Upper lobe of right lung (tissue), 1 donor: ENCODE data around the gene ZDHHC1. TPM values are rescaled to one million over a fixed set of nuclear protein-coding genes. Genes with fewer than 3 reads are reported as not detected.

Experiments
- ATAC-seq: fragments of 200-7000 bp; cut with Tn5 transposase; one replicate; pipeline ENCODE4 v1.9.1; 2020; ENCODE audit warnings: mild to moderate bottlenecking, moderate library complexity
- DNase-seq: peaks from one replicate; pipeline ENCODE4 v3.0.0-alpha.2; 2020
- H3K27ac ChIP-seq: fragments of 200-600 bp; one replicate; pipeline ENCODE4 v1.8.0; 2022
- H3K27me3 ChIP-seq: fragments of 200-600 bp; one replicate; pipeline ENCODE4 v1.8.0; 2022; ENCODE audit warnings: mild to moderate bottlenecking
- H3K36me3 ChIP-seq: fragments of 200-600 bp; one replicate; pipeline ENCODE4 v1.8.0; 2022
- H3K4me1 ChIP-seq: fragments of 200-600 bp; one replicate; pipeline ENCODE4 v1.8.0; 2022
- H3K4me3 ChIP-seq: fragments of 200-600 bp; one replicate; pipeline ENCODE4 v1.8.0; 2022; ENCODE audit warnings: mild to moderate bottlenecking
- H3K9me3 ChIP-seq: fragments of 200-600 bp; one replicate; pipeline ENCODE4 v1.8.0; 2022
- intact Hi-C: fragments of 100-400 bp; cut with DNase I; formaldehyde crosslinking; loops from one replicate; pipeline ENCODE4 v1.11.0; 2022
- total RNA-seq: library from RNA; stranded (reverse); fragmentation: NEBNext Ultra II Directional; extraction: Animal tissue kit (Norgen Biotek cat#: 25700); gene quantifications from one replicate; pipeline ENCODE4 v1.2.1, GENCODE V29; 2021
- TF ChIP-seq, protein P1 (sequence below): fragments of 200-600 bp; IDR thresholded peaks from one replicate; pipeline ENCODE4 v1.8.0; 2022; ENCODE audit warnings: antibody characterized with exemption
- donor health status: DM: no; HTN: yes; CAD: no; lungs with severe emphysema.

The ZDHHC1 gene
- total RNA-seq, 1 donor from 2014 or later, result 11.1 TPM

DNA sequence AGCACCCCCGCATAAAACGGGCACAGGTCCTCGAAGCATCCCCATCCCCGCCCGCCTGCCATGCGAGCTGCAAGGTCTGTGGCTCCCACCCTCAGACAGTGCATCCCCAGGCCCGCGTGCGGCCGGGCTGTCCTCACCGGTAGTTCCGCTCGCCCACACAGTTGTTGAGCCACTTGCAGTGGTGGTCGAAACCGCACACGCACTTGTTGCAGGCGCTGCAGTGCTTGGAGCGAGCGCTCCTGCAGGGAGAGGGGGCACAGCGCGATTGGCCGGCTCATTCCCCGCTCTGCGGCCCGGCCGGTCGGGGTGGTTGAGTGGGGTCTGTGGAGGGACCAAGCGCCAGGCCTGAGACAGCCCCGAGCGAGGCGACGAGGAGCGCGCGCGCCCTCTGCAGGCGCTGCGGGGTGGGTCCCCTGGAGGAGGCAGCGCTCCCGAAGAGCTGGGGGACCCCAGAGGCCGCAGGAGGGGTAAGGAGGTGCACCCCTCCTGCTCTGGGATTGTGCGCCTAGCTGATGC is 17.0 kb downstream of the ZDHHC1 start:
- no peak overlapping the region for H3K27ac ChIP-seq
- H3K27me3 ChIP-seq, result no peaks in the 10 kb centered on the region
- no peak overlapping the region for H3K4me3 ChIP-seq
- peaks cover 26% of the 10 kb centered on the region for H3K4me1 ChIP-seq
- H3K36me3 ChIP-seq, result no peaks in the 10 kb centered on the region
- intact Hi-C loops, result loop anchor here (10.0 kb wide), 1 partner anchor 124 kb away; the partner anchor contains the start of gene PLEKHG4
- TF ChIP-seq, protein P1, sequence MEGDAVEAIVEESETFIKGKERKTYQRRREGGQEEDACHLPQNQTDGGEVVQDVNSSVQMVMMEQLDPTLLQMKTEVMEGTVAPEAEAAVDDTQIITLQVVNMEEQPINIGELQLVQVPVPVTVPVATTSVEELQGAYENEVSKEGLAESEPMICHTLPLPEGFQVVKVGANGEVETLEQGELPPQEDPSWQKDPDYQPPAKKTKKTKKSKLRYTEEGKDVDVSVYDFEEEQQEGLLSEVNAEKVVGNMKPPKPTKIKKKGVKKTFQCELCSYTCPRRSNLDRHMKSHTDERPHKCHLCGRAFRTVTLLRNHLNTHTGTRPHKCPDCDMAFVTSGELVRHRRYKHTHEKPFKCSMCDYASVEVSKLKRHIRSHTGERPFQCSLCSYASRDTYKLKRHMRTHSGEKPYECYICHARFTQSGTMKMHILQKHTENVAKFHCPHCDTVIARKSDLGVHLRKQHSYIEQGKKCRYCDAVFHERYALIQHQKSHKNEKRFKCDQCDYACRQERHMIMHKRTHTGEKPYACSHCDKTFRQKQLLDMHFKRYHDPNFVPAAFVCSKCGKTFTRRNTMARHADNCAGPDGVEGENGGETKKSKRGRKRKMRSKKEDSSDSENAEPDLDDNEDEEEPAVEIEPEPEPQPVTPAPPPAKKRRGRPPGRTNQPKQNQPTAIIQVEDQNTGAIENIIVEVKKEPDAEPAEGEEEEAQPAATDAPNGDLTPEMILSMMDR, result peak; percentile 82
- no peaks in the 10 kb centered on the region for H3K9me3 ChIP-seq
- DNase-seq (peak; percentile 83), ATAC-seq (peak; percentile 78)

DNA sequence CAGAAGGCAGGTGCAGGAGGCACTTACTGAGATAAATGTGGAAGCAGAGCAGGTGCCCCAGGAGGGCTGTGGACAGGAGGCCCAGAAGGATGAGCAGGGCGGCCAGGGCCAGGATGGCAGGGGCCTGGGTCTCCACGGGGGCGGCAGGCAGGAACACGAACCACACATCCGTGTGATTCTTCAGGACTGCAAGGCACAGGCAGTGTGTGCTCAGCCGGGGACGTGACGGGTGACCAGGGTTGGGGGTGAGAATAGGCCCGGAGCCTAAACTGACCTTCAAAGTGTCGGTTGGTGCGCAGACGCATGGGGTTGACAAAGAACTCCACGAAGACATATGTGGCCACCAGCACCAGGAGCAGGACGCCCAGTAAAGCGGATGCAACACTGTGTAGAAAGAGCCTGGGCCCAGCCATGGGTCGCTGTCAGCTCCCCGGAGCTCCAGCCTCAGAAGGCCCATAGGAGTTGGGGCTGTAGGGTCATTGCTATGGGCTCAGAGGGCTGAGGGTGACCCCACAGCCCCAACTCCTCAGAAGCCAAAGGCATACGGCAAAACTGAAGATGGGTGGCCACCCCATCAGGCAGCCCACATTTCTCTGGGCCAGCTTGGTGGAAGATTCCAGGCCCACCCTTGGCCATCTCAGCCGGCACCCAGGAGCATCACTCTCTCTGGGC is 17.6 kb downstream of the ZDHHC1 start:
- Histone ChIP-seq H3K36me3 (no peaks in the 10 kb centered on the region), H3K27me3 (no peaks in the 10 kb centered on the region), H3K4me1 (peaks cover 28% of the 10 kb centered on the region), H3K4me3 (no peak overlapping the region), H3K27ac (no peak overlapping the region), H3K9me3 (no peaks in the 10 kb centered on the region)
- intact Hi-C loops, result loop anchor here (10.0 kb wide), 1 partner anchor 124 kb away; the partner anchor contains the start of gene PLEKHG4
- TF ChIP-seq, protein P1, result no peak
- ATAC-seq (no peak), DNase-seq (no peak)

- H3K4me3 ChIP-seq, result no peak overlapping the region
- peak overlapping the region; percentile 63 for H3K27ac ChIP-seq
- H3K36me3 ChIP-seq, result no peaks in the 10 kb centered on the region
- H3K9me3 ChIP-seq, result no peaks in the 10 kb centered on the region
- no peak for DNase-seq
- TF ChIP-seq, protein P1, result no peak
- no peaks in the 10 kb centered on the region for H3K27me3 ChIP-seq
- H3K4me1 ChIP-seq, result peaks cover 34% of the 10 kb centered on the region
- intact Hi-C loops, result loop anchor here (10.0 kb wide), 1 partner anchor 123 kb away; the partner anchor contains the start of gene PLEKHG4
- no peak for ATAC-seq
Measured at GRCh38 chr16:67397812-67398545, 18.3 kb downstream of the ZDHHC1 start.

- Histone ChIP-seq H3K36me3 (no peaks in the 10 kb centered on the region), H3K9me3 (no peaks in the 10 kb centered on the region), H3K4me3 (no peak overlapping the region), H3K27me3 (no peaks in the 10 kb centered on the region), H3K4me1 (peaks cover 37% of the 10 kb centered on the region), H3K27ac (peak overlapping the region; percentile 63)
- TF ChIP-seq, protein P1, result no peak
- no peak for DNase-seq
- ATAC-seq, result no peak
- intact Hi-C loops, result loop anchor here (10.0 kb wide), 1 partner anchor 122 kb away; the partner anchor contains the start of gene PLEKHG4
Measured at GRCh38 chr16:67397036-67397801, 19.1 kb downstream of the ZDHHC1 start.
